DOHH2 (cell line): Measurements from ENCODE around the gene CRNKL1.

Source experiments
- H3F3A ChIP-seq: fragments of 200-600 bp; sonication (generic), shearing (Covaris generic); 2 replicates; pipeline ENCODE4 v1.6.0; 2016; ENCODE audit warnings: antibody characterized with exemption, mild to moderate bottlenecking; ENCODE audit not compliant: control insufficient read depth, insufficient read depth
- H3K27ac ChIP-seq: fragments of 200-600 bp; sonication (generic); 2 replicates; pipeline ENCODE4 v1.5.1; 2014; ENCODE audit warnings: low read depth, mild to moderate bottlenecking, low read length, moderate library complexity
- H3K27me3 ChIP-seq: fragments of 200-600 bp; sonication (generic); 2 replicates; pipeline ENCODE4 v1.6.1; 2014; ENCODE audit warnings: mild to moderate bottlenecking, low read length, mixed read lengths; ENCODE audit not compliant: control insufficient read depth
- H3K36me3 ChIP-seq: fragments of 200-600 bp; sonication (generic); 2 replicates; pipeline ENCODE4 v1.6.1; 2014; ENCODE audit warnings: mild to moderate bottlenecking, low read length, moderate library complexity, mixed read lengths; ENCODE audit not compliant: control insufficient read depth
- H3K4me1 ChIP-seq: fragments of 200-600 bp; sonication (generic); 2 replicates; pipeline ENCODE4 v1.6.1; 2014; ENCODE audit warnings: mild to moderate bottlenecking, low read length, mixed read lengths; ENCODE audit not compliant: control insufficient read depth
- H3K4me2 ChIP-seq: fragments of 200-600 bp; sonication (generic); 2 replicates; pipeline ENCODE4 v1.6.0; 2014; ENCODE audit warnings: mild to moderate bottlenecking, low read length, moderate library complexity
- H3K4me3 ChIP-seq: fragments of 200-600 bp; sonication (generic); 2 replicates; pipeline ENCODE4 v1.5.1; 2014; ENCODE audit warnings: mild to moderate bottlenecking, low read length, mixed read lengths
- H3K79me2 ChIP-seq: fragments of 200-600 bp; sonication (generic); 2 replicates; pipeline ENCODE4 v1.6.1; 2014; ENCODE audit warnings: mild to moderate bottlenecking, low read length, mixed read lengths; ENCODE audit not compliant: control insufficient read depth
- H3K9me2 ChIP-seq: fragments of 200-600 bp; sonication (generic); replicated peaks from 2 replicates; pipeline ENCODE4 v1.6.1; 2014; ENCODE audit warnings: mild to moderate bottlenecking, low read length, mixed read lengths; ENCODE audit not compliant: control insufficient read depth
- H3K9me3 ChIP-seq: fragments of 200-600 bp; sonication (generic); 2 replicates; pipeline ENCODE4 v1.6.1; 2014; ENCODE audit warnings: antibody characterized with exemption, low read length, mixed read lengths; ENCODE audit not compliant: control insufficient read depth, insufficient read depth
- H4K20me1 ChIP-seq: fragments of 200-600 bp; sonication (generic); 2 replicates; pipeline ENCODE4 v1.6.0; 2014; ENCODE audit warnings: low read depth, mild to moderate bottlenecking, antibody characterized with exemption, low read length, moderate library complexity; ENCODE audit not compliant: control insufficient read depth, insufficient read depth
- CTCF ChIP-seq: fragments of 200-600 bp; sonication (generic); IDR thresholded peaks from one replicate; pipeline ENCODE4 v1.5.1; 2014; ENCODE audit warnings: antibody characterized with exemption, mild to moderate bottlenecking, low read depth, low read length; ENCODE audit not compliant: poor library complexity, severe bottlenecking
- EZH2phosphoT487 ChIP-seq: fragments of 200-600 bp; sonication (generic); IDR thresholded peaks from 2 replicates; pipeline ENCODE4 v1.6.1; 2017; ENCODE audit warnings: borderline replicate concordance, mild to moderate bottlenecking, antibody characterized with exemption, low read length, moderate library complexity, mixed read lengths

Gene CRNKL1

GRCh38 chr20:20052074-20052970, at the start of gene CRNKL1, which contains the start of gene CFAP61:
Gene CRNKL1 (minus strand): TSS chr20:20052466. CDS start chr20:20052342, 124 bp downstream.
Gene CFAP61 (plus strand): TSS chr20:20052532. CDS start chr20:20056654, 4,122 bp downstream.
- peak within 1 kb of the TSS; percentile 46 for H3K27ac ChIP-seq

GRCh38 chr20:20100881-20101280, 48.6 kb upstream of the CRNKL1 start:
- peaks cover 6% of the 10 kb centered on the region; the same call in 1 of the 2 replicates for H3K27me3 ChIP-seq
- H3K4me1 ChIP-seq: no peaks in the 10 kb centered on the region
- H3K79me2 ChIP-seq: no peaks in the 10 kb centered on the region
- no peaks in the 10 kb centered on the region for H3K36me3 ChIP-seq
- TF ChIP-seq CTCF (no peak), EZH2phosphoT487 (no peak)
- H4K20me1 ChIP-seq: no peaks in the 10 kb centered on the region
- H3K4me2 ChIP-seq: no peak overlapping the region
- no peaks in the 10 kb centered on the region for H3K9me2 ChIP-seq
- no peak overlapping the region for H3K4me3 ChIP-seq
- H3K9me3 ChIP-seq: no peaks in the 10 kb centered on the region
- H3K27ac ChIP-seq: no peak overlapping the region
- H3F3A ChIP-seq: no peaks in the 10 kb centered on the region

More at GRCh38 chr20:20052074-20052970, at the start of gene CRNKL1, which contains the start of gene CFAP61:
- no peaks in the 10 kb centered on the region for H3K27me3 ChIP-seq
- H3K4me2 ChIP-seq: peak within 1 kb of the TSS; percentile 82
- H3K79me2 ChIP-seq: peaks cover 21% of the 10 kb centered on the region
- peaks cover 3% of the 10 kb centered on the region; the same call in 1 of the 2 replicates for H4K20me1 ChIP-seq
- H3K4me1 ChIP-seq: peaks cover 32% of the 10 kb centered on the region
- TF ChIP-seq CTCF: no peak
- TF ChIP-seq EZH2phosphoT487: no peak
- H3F3A ChIP-seq: 0 out of 2 replicates have a peak, but pooled peaks cover 2% of the 10 kb centered on the region
- no peaks in the 10 kb centered on the region for H3K9me3 ChIP-seq
- H3K9me2 ChIP-seq: no peaks in the 10 kb centered on the region
- peaks cover 42% of the 10 kb centered on the region for H3K36me3 ChIP-seq
- H3K4me3 ChIP-seq: peak within 1 kb of the TSS; percentile 95

- TF ChIP-seq EZH2phosphoT487: no peak
- no peak for TF ChIP-seq CTCF
- no peak overlapping the region for H3K4me3 ChIP-seq
- H3K79me2 ChIP-seq: no peaks in the 10 kb centered on the region
- H3K27ac ChIP-seq: no peak overlapping the region
- no peaks in the 10 kb centered on the region for H3K36me3 ChIP-seq
- peaks cover 6% of the 10 kb centered on the region; the same call in 1 of the 2 replicates for H3K27me3 ChIP-seq
- H3K4me1 ChIP-seq: no peaks in the 10 kb centered on the region
- no peaks in the 10 kb centered on the region for H4K20me1 ChIP-seq
- H3K4me2 ChIP-seq: no peak overlapping the region
- H3K9me3 ChIP-seq: no peaks in the 10 kb centered on the region
- no peaks in the 10 kb centered on the region for H3F3A ChIP-seq
- no peaks in the 10 kb centered on the region for H3K9me2 ChIP-seq
Measured at GRCh38 chr20:20096421-20096820, 44.2 kb upstream of the CRNKL1 start.
